GM12878 (cell line): ENCODE data around the gene LDLRAD4. TPM values are rescaled to one million over a fixed set of nuclear protein-coding genes. Genes with fewer than 3 reads are reported as not detected.
A peak's percentile ranks its signal among the peaks of the same experiment; 100 is the strongest.

Experiments used
- ATAC-seq: fragments of 200-7000 bp; cut with Tn5 transposase; 3 replicates; pipeline ENCODE4 v1.9.1; 2020; ENCODE audit warnings: mild to moderate bottlenecking, moderate library complexity
- BruUV-seq: library from RNA; stranded (reverse); fragments of 400-500 nt; replicated peaks from 2 replicates; lab custom pipeline; 2021; lab: Mats Ljungman, UMichigan
- CTCF ChIA-PET: fragments of 300-600 bp; sonication (Branson Sonifier 250); formaldehyde crosslinking; extraction: SDS; loops from one replicate; lab custom pipeline; 2021; ENCODE audit warnings: inconsistent platforms; lab: Yijun Ruan, JAX
- POLR2A ChIA-PET: fragments of 350-600 bp; formaldehyde crosslinking; extraction: SDS; loops from one replicate; lab custom pipeline; 2021; ENCODE audit warnings: inconsistent platforms; lab: Charles Lee
- RAD21 ChIA-PET: fragments of 300-600 bp; sonication (Branson Sonifier 250); formaldehyde crosslinking; loops from one replicate; lab custom pipeline; 2023; ENCODE audit warnings: antibody characterized with exemption; ENCODE audit not compliant: unreplicated experiment; lab: Charles Lee
- SMC1A ChIA-PET: fragments of 300-600 bp; sonication (Branson Sonifier 250); formaldehyde crosslinking; loops from one replicate; lab custom pipeline; 2023; ENCODE audit not compliant: unreplicated experiment, uncharacterized antibody; lab: Charles Lee
- DNase-seq: peaks from one replicate; pipeline ENCODE4 v3.0.0-alpha.2; 2011; ENCODE audit warnings: low read depth, low spot score
- FAIRE-seq: peaks from 3 replicates; lab custom pipeline; 2011; peaks lifted over from hg19 to GRCh38; lab: Jason Lieb, UNC
- H2AFZ ChIP-seq: 2 replicates; pipeline ENCODE4 v1.6.0; 2011; ENCODE audit warnings: low read depth, low read length, control low read depth; ENCODE audit not compliant: control insufficient read depth
- H3K27ac ChIP-seq: 2 replicates; pipeline ENCODE4 v1.5.1; 2011; ENCODE audit warnings: control low read depth; ENCODE audit not compliant: control insufficient read depth, insufficient read depth
- H3K27me3 ChIP-seq, 2 experiments: replicated peaks in 1 of 2; 2 replicates each; pipeline versions ENCODE4 v1.6.0 to v1.6.1; 2011; ENCODE audit warnings: low read length in 1 of 2; ENCODE audit not compliant: control insufficient read depth in 2 of 2, insufficient read depth in 2 of 2
- H3K36me3 ChIP-seq, 2 experiments: 2 replicates each; pipeline ENCODE4 v1.5.1; 2011; ENCODE audit warnings: low read length in 1 of 2; ENCODE audit not compliant: control insufficient read depth in 2 of 2, insufficient read depth in 2 of 2
- H3K4me1 ChIP-seq: 2 replicates; pipeline ENCODE4 v1.6.1; 2011; ENCODE audit warnings: mild to moderate bottlenecking, low read length, moderate library complexity, mixed read lengths; ENCODE audit not compliant: control insufficient read depth, insufficient read depth
- H3K4me2 ChIP-seq: 2 replicates; pipeline ENCODE4 v1.6.0; 2011; ENCODE audit warnings: control low read depth; ENCODE audit not compliant: control insufficient read depth, insufficient read depth
- H3K4me3 ChIP-seq: fragments of 200-600 bp; sonication (generic); 2 replicates; pipeline ENCODE4 v1.5.1; 2016
- H3K79me2 ChIP-seq: 2 replicates; pipeline ENCODE4 v1.6.0; 2011; ENCODE audit warnings: low read length; ENCODE audit not compliant: control insufficient read depth, insufficient read depth
- H3K9ac ChIP-seq: 2 replicates; pipeline ENCODE4 v1.8.0; 2011; ENCODE audit warnings: low read length, control low read depth, mixed read lengths; ENCODE audit not compliant: control insufficient read depth, insufficient read depth
- H3K9me3 ChIP-seq: replicated peaks from 3 replicates; pipeline ENCODE4 v1.5.1; 2011; ENCODE audit warnings: mild to moderate bottlenecking, low read length; ENCODE audit not compliant: control insufficient read depth, insufficient read depth
- H4K20me1 ChIP-seq: 2 replicates; pipeline ENCODE4 v1.6.0; 2011; ENCODE audit not compliant: control insufficient read depth, insufficient read depth
- BCL11A ChIP-seq: IDR thresholded peaks from 2 replicates; pipeline ENCODE4 v1.6.1; 2011; ENCODE audit warnings: low read depth, low read length
- CBX5 ChIP-seq: sonication (generic); IDR thresholded peaks from 2 replicates; pipeline ENCODE4 v1.6.1; 2016; ENCODE audit warnings: low read depth, moderate library complexity, mild to moderate bottlenecking, inconsistent platforms
- CUX1 ChIP-seq: IDR thresholded peaks from 2 replicates; pipeline ENCODE4 v1.6.1; 2012; ENCODE audit warnings: improper control_type of control experiment, low read depth, low read length; ENCODE audit not compliant: insufficient replicate concordance
- EED ChIP-seq: sonication (generic); IDR thresholded peaks from 2 replicates; pipeline ENCODE4 v1.6.1; 2016; ENCODE audit warnings: antibody characterized with exemption, low read depth
- HDAC6 ChIP-seq: fragments of 200-600 bp; sonication (generic); IDR thresholded peaks from one replicate; pipeline ENCODE4 v1.8.0; 2017; ENCODE audit warnings: antibody characterized with exemption; ENCODE audit not compliant: unreplicated experiment
- MYC ChIP-seq: IDR thresholded peaks from 2 replicates; pipeline ENCODE4 v1.6.1; 2011; ENCODE audit warnings: mild to moderate bottlenecking, low read length, moderate library complexity, inconsistent platforms; ENCODE audit not compliant: insufficient read depth, insufficient replicate concordance, insufficient read length, severe bottlenecking
- NFYB ChIP-seq: IDR thresholded peaks from 2 replicates; pipeline ENCODE4 v1.6.1; 2011; ENCODE audit warnings: low read depth, mild to moderate bottlenecking, low read length, improper control_type of control experiment, moderate library complexity; ENCODE audit not compliant: insufficient read depth
- NKRF ChIP-seq: fragments of 450-650 bp; conservative IDR thresholded peaks from 2 replicates; pipeline ENCODE4 v1.6.1; 2017; ENCODE audit warnings: mild to moderate bottlenecking, moderate library complexity
- SIN3A ChIP-seq: IDR thresholded peaks from 2 replicates; pipeline ENCODE4 v1.6.1; 2012; ENCODE audit warnings: low read depth, low read length, improper control_type of control experiment
- SREBF2 ChIP-seq: IDR thresholded peaks from 2 replicates; pipeline ENCODE4 v1.6.1; 2012; ENCODE audit warnings: mild to moderate bottlenecking, low read length
- TBL1XR1 ChIP-seq: IDR thresholded peaks from 2 replicates; pipeline ENCODE4 v1.6.1; 2012; ENCODE audit warnings: low read depth, low read length, improper control_type of control experiment
- TCF7 ChIP-seq: IDR thresholded peaks from 2 replicates; pipeline ENCODE4 v1.6.1; 2014; ENCODE audit warnings: antibody characterized with exemption, borderline replicate concordance
- WGBS: methylation state at CpG from one replicate; pipeline ENCODE4 v1.1.6; 2016; ENCODE audit warnings: low lambda C conversion rate; ENCODE audit not compliant: insufficient replicate concordance, insufficient coverage; ENCODE audit errors: missing lambda C conversion rate; 5-methylcytosine and 5-hydroxymethylcytosine counted together
- in situ Hi-C: fragments of 300-500 bp; cut with MboI; formaldehyde crosslinking; loops from 9 replicates; pipeline ENCODE4 v1.14.3; 2018; ENCODE audit warnings: mixed read lengths
- intact Hi-C: fragments of 100-400 bp; cut with micrococcal nuclease; formaldehyde crosslinking; loops from one replicate; pipeline ENCODE4 v1.14.2; 2022; ENCODE audit not compliant: unreplicated experiment
- polyA plus RNA-seq, 11 experiments: library from polyadenylated mRNA; depleted of rRNA in 4 of 11; unstranded in 6 of 11; stranded (reverse) in 5 of 11; fragments of >200 nt; fragmentation: Nextera tagmentation in 4 of 11; fragmentation: Illumina TruSeq in 1 of 11; extraction: Ambion mirVana in 4 of 11; extraction: Trizol in 1 of 11; gene quantifications; 1 replicate in 1 of 11; 2 replicates in 10 of 11; pipeline versions ENCODE4 v1.2.1 to v1.2.3, GENCODE V29; 2011 to 2016; ENCODE audit warnings: inconsistent platforms in 2 of 11, missing spikeins in 2 of 11, low read depth in 1 of 11
- total RNA-seq, 4 experiments: library from RNA; depleted of rRNA in 3 of 4; stranded (reverse); fragments of >200 nt in 3 of 4; fragmentation: Illumina TruSeq in 1 of 4; extraction: Trizol in 1 of 4; gene quantifications; 2 replicates each; pipeline versions ENCODE4 v1.2.1 to v1.2.3, GENCODE V29; 2013 to 2021
- TF ChIP-seq, protein P1 (sequence below): IDR thresholded peaks from 2 replicates; pipeline ENCODE4 v1.6.1; 2011; ENCODE audit warnings: borderline replicate concordance, low read depth, mild to moderate bottlenecking, moderate library complexity, mixed read lengths, low read length; ENCODE audit not compliant: insufficient read depth; ENCODE audit errors: extremely low read length
- TF ChIP-seq, protein P2 (sequence below): fragments of 450-650 bp; IDR thresholded peaks from 2 replicates; pipeline ENCODE4 v1.6.1; 2017; ENCODE audit warnings: low read depth, mild to moderate bottlenecking, moderate library complexity

The LDLRAD4 gene
- total and polyA plus RNA-seq, 10 of the 15 experiments (the other 5 are each of a cell fraction or from before 2014, with no cell fraction given): 2.7 to 16.8 (median 11.2) TPM

- ChIA-PET SMC1A (no interaction called here), POLR2A (no interaction called here), RAD21 (interaction anchor here (0.9 kb wide), 1 partner anchor 210 kb away, joined by 3 read pairs; no protein-coding TSS in a partner anchor), CTCF (interaction anchor here (0.6 kb wide), 1 partner anchor 138 kb away, joined by 3 read pairs; no protein-coding TSS in a partner anchor)
- H3K4me1 ChIP-seq: peaks cover 36% of the 10 kb centered on the region
- DNase-seq (no peak), ATAC-seq (peak; percentile 21), FAIRE-seq (no peak)
- in situ Hi-C loops: no loop called here
- intact Hi-C loops: loop anchor here (5.0 kb wide), 1 partner anchor 100 kb away; no protein-coding TSS in a partner anchor
- H3K36me3 ChIP-seq: no peaks in the 10 kb centered on the region
- no peaks in the 10 kb centered on the region for H4K20me1 ChIP-seq
- no peak overlapping the region for H3K27ac ChIP-seq
- H3K9me3 ChIP-seq: no peaks in the 10 kb centered on the region
- 39% methylated on average over 14 of the region's 14 CpGs for WGBS
- H3K79me2 ChIP-seq: no peaks in the 10 kb centered on the region
- H3K9ac ChIP-seq: no peak overlapping the region
- H3K27me3 ChIP-seq: no peaks in the 10 kb centered on the region
- H2AFZ ChIP-seq: peak overlapping the region; percentile 29; the same call in 1 of the 2 replicates
- peak overlapping the region; percentile 40; the same call in 1 of the 2 replicates for H3K4me2 ChIP-seq
- no TSS peak for BruUV-seq
- H3K4me3 ChIP-seq: no peak overlapping the region
- TF ChIP-seq NKRF: no peak
- TF ChIP-seq TCF7: no peak
- no peak for TF ChIP-seq SIN3A
- no peak for TF ChIP-seq SREBF2
- no peak for TF ChIP-seq HDAC6
- no peak for TF ChIP-seq CUX1
- TF ChIP-seq, protein P1, sequence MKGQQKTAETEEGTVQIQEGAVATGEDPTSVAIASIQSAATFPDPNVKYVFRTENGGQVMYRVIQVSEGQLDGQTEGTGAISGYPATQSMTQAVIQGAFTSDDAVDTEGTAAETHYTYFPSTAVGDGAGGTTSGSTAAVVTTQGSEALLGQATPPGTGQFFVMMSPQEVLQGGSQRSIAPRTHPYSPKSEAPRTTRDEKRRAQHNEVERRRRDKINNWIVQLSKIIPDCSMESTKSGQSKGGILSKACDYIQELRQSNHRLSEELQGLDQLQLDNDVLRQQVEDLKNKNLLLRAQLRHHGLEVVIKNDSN: no peak
- no peak for TF ChIP-seq MYC
- TF ChIP-seq, protein P2, sequence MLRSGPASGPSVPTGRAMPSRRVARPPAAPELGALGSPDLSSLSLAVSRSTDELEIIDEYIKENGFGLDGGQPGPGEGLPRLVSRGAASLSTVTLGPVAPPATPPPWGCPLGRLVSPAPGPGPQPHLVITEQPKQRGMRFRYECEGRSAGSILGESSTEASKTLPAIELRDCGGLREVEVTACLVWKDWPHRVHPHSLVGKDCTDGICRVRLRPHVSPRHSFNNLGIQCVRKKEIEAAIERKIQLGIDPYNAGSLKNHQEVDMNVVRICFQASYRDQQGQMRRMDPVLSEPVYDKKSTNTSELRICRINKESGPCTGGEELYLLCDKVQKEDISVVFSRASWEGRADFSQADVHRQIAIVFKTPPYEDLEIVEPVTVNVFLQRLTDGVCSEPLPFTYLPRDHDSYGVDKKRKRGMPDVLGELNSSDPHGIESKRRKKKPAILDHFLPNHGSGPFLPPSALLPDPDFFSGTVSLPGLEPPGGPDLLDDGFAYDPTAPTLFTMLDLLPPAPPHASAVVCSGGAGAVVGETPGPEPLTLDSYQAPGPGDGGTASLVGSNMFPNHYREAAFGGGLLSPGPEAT: no peak
- no peak for TF ChIP-seq BCL11A
- TF ChIP-seq CBX5: no peak
- no peak for TF ChIP-seq NFYB
- no peak for TF ChIP-seq EED
- TF ChIP-seq TBL1XR1: no peak
Measured at GRCh38 chr18:13376841-13377351, 158.3 kb downstream of the LDLRAD4 start.
